ENCODE data around the gene NOTCH3.

Gene NOTCH3

DNA sequence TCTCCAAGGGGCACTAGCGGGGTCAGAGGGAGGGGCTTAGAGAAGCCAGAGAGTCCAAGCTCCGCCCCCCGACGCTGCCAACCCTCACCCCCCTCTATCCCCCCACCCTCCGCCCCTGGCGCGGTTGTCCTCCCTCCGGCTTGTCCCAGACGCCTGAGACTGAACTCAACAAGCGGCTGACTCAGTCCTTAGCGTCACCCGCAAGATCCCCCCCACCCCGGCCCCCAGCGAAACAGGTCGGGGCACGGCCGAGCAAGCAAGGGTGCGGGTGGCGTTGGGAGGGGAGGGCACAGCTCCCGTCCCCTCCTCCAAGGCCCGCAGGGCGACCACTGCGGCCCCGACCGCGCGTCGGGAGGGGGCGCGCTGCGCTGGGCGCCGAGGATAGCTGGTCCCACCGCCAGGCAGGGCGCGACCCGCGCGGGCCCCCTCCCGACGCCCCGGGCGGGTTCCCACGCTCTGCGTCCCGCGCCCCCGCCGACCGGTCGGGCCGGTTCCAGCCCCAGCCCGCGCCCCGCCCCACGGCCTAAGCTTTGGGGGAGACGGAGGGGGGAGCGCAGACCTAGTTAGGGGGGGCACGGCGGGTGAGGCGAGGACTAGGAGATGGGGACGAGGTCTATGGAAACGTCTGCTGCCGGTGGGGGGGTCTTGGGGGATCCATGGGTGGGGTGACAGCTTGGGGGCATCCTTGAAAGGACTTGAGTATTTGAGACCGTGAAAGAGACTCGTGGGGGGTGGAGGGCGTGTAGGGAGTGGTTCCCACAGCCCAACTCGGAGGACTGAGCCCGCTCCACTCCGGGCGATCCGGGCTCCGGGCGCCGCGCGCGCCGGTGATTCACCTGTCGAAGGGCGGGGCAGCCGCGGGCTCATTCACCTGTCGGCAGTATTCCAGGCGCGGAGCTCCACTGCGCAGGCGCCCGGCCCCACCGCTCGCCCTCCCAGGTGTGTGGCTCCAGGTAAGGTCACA lies 5.1 kb downstream of the NOTCH3 start:
- DNase-seq (ENCODE audit: low spot score) = peak; percentile 89

DNA sequence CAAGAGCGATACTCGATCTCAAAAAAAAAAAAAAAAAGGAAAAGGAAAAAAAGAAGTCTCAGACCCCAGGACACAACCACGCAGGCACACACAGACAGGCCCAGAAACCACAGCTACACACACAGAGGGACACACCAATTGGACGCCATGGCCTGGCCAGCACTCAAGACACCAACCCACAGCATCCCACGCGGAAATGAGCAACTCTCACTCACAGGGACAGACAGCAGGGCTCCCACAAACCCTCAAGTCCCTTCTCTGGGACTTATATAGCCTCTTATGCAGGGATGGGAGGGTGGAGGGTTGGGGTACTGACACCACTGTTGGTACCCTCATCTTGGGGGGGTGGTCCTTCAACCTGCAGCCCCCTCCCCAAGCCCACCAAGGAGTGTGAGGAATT lies 5.9 kb downstream of the NOTCH3 start:
- no peak for DNase-seq (ENCODE audit: low spot score)

DNA sequence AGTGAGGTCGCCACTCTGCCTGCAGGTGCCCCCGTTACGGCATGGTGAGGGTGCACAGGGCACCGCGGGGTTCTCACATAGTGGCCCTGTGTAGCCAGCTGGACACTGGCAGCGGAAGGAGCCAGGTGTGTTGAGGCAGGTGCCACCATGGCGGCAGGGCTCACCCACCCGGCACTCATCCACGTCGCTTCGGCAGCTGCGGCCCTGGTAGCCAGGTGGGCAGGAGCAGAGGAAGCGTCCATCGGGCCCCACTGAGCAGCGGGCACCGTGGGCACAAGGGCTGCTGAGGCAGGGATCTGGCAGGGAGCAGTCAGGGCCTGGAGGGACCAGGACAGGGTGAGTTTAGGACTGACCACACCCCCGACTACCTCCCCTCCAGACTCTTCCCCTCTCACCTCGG lies 8.8 kb downstream of the NOTCH3 start:
- DNase-seq (ENCODE audit: low spot score) = no peak

DNA sequence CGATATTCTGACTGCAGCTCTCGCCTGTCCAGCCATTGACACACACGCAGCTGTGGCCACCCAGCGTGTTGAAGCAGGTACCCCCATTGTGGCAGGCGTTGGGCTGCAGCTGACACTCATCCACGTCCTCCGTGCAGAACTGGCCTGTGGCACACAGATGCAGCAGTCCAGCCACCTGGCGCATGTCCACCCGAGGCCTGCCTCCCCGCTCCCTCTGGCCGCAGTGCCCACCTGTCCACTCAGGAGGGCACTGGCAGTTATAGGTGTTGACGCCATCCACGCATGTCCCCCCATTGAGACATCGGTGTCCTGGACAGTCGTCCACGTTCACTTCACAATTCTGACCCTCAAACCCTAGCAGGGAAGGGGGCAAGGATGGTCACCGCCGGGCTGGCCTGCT lies 9.3 kb downstream of the NOTCH3 start:
- no peak for DNase-seq (ENCODE audit: low spot score)

DNA sequence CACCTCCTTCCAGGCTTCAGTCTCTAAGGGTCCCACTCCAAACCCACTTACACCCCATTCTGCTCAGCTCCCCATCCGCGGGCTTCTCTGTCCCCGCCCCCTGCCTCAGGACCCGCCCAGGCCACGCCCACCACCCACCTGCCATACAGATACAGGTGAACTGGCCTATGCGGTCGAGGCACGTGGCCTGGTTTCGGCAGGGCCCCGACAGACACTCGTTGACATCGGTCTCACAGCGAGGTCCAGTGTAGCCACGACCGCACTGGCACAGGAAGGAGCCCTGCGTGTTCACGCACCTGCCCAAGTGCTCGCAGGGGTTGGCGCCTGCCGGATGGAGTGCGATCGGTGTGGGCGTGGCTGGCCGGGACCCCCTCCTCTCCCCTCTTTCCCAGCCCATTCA lies 11.9 kb downstream of the NOTCH3 start:
- no peak for DNase-seq (ENCODE audit: low spot score)

DNA sequence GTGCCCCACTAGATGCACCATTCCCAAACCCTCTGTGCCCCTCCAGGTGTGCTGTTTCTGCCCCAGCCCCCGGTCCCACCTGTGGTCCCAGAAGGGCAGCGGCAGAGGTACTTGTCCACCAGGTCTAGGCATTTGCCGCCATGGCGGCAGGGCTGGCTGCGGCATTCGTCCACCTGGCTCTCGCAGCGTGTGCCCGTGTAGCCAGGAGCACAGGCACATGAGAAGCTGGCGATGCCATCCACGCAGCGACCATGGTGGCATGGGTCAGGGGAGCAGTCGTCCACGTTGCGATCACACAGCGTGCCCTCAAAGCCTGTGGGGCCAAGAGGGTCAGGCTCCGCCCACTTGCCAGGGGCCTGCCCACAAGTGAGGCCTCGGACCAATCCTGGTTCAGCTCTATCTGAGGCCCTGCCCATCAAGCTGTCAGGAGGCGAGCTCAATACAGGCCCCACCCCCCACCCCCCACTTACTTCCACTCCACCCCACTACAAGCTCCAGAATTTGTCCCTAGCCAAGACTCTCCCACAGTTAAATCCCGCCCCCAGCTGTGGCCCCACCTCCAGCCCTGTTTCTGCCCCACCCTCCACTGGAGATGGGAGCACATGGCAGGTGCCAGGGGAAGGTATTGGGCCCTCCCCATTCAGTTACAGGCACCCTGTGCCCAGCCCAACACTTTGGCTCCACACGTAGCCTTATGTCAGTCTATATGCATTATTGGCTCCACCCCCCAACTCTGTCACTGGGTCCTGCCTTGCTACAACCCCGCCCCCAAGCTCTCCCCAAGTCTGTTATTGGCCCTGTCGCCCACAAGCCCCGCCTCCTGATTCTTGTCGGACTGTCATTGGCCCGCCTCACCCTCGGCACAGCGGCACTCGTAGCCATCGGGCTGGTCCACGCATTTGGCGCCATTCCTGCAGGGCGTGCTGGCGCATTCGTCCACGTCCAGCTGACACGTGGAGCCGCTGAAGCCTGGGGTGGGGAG lies 13.5 kb downstream of the NOTCH3 start:
- peak; percentile 74 for DNase-seq (ENCODE audit: low spot score)

DNA sequence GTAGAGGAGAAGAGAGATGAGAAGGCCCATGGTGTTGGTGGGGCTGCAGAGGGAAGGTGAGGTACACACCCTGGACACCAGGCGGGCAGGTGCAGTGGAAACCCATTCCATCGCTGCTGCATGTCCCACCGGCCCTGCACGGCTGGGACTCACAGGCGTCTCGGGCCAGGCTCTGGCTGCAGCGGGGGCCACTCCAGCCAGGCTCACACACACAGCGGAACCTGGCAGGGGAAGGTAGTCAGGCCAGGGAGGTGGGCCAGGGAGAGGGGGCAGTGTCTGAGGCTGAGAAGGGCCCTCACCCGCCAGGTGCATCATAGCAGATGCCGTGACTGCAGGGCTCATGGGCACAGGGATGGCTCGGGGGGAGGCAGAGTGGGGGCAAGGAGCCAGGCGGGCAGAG lies 15.6 kb downstream of the NOTCH3 start:
- DNase-seq (ENCODE audit: low spot score) = no peak

DNA sequence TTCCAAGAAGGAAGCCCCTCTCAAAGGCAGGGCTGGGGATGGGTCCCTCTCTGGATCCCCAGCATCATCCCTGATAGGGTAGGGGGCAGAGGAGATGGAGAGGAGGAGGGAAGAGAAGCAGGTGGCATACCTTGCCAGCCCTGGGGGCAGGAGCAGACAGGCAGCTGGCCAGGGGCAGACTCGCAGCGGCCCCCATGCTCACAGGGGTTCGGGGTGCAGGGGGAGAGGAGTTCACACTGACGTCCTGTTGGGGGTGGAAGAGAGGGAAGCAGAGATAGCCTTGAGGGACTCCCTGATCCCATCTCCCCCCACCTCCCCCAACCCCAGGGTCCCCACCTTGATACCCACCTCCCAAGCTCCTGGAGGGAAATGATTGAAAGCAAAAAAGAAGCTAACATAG lies 16.0 kb downstream of the NOTCH3 start:
- no peak for DNase-seq (ENCODE audit: low spot score)

DNA sequence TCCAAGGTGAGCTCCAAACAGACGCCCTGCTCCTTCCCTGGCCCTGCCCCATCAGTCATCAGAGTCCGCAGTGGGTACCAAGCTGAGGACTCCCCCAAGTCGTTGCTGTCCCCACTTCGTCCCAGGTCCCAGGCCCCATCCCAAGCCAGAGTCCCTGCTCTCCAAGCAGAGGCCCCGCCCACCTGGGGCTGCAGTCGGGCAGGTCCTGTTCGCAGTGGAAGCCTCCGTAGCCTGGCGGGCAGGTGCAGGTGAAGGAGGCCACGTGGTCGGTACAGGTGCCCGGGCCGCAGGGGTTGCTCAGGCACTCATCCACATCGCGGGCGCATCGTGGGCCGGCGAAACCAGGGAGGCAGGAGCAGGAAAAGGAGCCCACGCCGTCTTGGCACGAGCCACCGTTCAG lies 19.4 kb downstream of the NOTCH3 start:
- DNase-seq (ENCODE audit: low spot score) = no peak

DNA sequence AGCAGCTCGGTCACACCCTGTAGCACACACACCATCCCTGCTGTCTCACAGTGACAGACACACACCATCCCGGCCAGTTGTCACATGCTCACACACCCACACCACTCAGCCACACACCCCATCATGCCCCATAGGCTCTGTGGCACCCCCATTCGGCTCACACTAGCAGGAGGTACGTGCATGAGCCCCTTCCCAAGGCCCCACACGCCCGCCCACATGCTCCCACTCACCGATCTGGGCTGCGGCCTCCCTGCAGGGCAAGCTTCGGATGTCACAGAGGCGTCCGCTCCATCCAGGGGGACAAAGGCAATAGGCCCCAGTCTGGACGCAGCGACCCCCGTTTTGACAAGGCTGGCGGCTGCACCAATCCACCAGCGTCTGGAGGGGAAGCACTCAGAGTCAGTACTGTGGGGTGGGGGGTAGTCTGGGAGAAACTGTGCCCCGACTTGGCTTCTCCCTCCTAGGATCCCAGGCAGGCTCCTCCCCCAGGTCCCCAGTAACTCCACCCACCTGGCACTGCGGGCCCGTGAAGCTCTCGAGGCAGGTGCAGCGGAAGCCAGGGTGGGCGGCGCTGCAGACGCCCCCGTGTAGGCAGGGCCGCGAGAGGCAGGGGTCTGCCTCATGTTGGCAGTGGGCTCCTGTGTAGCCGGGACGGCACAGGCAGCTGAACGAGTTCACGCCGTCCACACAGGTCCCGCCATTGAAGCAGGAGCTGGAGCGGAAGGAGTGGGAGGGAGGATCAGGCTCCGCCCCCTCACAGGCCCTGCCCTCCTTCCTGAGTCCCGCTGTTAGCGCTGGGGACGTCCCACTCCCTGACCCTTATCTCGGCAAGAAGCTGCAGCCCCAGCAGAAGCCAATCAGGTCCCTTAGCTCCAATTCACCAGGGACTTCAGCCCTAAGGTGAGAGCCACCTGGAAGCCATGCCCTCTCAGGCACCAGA lies 20.1 kb downstream of the NOTCH3 start:
- DNase-seq (ENCODE audit: low spot score) = peak; percentile 56

DNA sequence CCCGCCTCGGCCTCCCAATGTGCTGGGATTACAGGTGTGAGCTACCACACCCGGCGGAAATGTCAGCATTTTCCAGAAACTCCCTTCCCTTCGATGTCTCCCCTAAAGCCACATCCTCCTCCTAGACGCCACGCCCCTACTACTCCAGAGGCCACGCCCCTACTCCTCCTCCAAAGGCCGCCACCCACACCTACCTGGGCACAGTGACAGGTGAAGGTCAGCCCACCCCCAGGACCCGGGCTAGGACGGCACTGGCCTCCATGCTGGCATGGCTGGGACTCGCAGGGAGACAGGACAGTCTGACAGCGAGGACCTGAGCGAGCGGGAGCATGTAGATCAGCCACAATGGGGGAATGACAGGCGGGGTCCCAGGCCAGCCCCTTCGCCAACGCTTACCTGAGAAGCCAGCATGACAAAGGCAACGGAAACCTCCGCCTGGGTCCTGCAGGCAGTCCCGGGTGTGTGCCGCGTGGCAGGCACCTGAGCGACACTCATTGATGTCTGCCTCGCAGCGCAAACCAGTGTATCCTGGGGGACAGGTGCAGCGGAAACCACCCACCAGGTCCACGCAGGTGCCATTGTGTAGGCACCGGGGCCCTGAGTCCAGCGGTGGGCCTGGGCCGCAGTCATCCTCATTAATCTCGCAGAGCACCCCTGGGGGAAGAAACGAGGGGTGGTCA lies 22.0 kb downstream of the NOTCH3 start:
- DNase-seq (ENCODE audit: low spot score) = no peak

DNA sequence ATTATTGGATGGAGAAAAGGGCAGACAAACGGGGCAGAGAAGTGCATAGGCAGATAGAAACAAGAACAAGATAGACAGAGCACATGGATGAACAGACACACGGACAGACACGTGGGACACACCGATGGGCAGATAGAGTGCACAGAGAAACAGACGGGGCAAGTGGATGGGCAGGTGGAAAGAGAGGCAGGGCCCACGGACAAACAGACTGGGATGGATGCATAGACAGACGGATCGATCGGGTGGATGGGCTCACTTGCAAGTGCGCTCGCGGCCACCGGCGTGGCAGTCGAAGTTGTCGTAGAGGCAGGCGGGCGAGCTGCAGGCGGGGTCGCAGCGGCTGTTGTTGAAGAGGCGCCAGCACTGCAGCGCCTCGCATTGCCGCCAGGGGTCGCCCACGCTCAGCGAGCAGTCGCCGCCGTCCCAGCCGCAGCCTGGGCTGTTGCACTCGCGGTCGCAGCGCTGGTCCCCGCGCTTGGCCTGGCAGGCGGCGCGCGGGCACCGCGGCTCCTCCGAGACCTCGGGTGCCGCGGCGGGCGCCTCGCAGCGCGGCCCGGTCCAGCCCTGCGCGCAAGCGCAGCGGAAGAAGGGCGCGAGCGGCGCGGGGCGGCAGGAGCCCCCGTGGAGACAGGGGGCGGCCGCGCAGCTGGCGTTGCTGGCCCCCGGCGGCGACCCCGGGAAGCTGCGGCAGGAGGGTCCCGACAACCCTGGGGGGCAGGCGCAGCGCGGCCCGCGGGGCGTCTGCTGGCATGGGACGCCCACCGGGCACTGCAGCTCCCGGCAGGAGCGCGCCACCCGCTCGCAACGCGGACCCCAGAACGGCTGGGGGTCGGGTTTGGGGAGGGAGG lies 23.3 kb downstream of the NOTCH3 start:
- peak; percentile 93 for DNase-seq (ENCODE audit: low spot score)

DNA sequence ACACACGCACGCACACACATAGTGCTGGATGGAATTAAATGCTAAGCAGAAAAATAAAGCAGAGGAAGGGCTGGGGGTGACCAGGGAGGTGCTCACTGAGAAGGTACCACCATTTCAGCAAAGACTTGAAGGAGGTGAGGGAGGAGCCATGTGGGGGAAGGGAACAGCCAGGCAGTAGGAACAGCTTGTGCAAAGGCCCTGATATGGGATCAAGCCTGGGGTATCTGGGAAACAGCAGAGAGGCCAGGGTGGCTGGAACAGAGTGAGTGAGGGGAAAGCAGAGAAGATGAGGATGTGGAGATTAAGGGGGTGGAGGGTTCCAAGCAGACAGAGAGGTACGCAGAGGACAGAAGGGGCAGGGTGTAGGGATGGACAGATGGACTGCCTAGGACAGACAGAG lies 25.2 kb downstream of the NOTCH3 start:
- no peak for DNase-seq (ENCODE audit: low spot score)

DNA sequence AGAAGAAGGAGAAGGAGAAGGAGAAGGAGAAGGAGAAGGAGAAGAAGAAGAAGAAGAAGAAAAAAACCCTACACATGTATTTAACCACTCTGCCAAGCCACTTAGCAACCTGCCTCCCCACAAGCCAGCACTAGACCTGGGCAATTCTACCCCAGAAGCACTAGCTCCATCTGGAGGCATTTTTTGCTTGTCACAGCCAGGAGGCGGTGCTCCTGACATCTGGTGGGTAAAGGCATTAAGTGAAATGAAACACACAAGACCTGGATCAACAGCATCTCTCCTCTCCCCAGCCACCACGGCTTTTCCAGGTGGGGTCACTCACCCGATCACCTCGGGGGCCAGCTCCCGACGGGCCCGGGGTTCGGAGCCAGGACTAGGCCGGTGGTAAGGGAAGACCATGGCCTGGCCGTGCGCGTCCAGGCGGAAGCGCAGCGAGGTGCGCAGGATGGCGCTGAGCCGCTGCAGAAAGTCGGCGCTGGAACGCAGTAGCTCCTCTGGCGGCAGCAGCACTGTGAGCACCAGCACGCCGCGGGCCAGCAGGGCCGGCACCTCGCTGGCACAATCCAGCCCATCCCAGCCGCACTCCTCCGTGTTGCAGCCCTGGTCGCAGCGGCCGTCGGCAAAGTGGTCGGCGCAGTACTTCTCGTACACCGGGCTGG lies 26.9 kb downstream of the NOTCH3 start:
- no peak for DNase-seq (ENCODE audit: low spot score)

DNA sequence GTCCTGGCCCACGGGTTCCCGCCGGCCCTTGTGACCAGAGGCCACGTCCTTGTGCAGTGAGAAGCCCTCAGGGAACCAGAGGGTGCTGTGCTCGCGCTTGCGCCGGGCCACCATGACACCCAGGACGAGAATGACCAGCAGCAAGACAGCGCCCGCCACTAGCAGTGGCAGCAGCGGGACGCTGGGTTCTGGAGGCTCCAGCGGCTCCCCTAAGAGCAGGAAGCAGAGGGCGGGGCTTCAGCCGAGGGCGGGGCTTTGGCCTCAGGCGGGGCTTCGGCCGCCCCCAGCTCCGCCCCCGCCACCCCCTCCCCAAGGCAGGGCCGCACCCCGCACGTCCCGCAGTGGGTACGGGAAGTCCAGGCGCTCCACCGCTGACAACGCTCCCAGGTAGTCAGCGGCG lies 30.4 kb downstream of the NOTCH3 start:
- DNase-seq (ENCODE audit: low spot score) = peak; percentile 91

DNA sequence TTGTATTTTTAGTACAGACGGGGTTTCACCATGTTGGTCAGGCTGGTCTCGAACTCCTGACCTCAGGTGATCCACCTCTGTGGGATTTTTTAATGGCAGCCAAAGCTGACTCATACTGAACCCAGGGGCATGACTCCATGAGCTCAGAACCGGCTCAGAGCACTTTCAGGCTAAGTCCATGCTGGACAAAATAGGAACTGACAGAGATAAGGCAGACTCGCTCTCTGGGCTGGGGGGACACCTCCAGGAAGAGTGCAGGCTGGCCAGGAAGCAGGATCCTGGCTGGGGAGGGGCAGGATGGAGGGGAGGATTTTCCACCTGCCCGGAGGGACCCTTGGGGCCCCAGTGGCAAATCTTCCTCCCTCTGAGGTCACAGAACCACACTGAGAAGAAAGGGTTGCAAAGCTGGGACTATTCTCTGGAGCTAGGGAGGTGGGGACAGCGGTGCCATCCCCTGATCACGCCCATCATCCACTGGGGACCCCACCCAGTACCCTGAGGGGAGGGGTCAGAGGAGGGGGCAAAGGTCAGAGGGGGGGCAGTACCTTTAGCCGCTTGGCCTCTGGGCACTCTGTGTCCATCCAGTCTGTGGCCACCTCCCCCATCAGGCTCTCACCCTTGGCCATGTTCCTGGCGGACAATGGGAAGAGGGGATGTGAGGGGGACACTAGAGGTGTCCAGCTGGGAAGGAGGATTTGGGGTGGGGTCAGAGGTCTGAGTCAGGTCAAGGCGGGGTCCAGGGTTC lies 31.1 kb downstream of the NOTCH3 start:
- DNase-seq (ENCODE audit: low spot score) = no peak

DNA sequence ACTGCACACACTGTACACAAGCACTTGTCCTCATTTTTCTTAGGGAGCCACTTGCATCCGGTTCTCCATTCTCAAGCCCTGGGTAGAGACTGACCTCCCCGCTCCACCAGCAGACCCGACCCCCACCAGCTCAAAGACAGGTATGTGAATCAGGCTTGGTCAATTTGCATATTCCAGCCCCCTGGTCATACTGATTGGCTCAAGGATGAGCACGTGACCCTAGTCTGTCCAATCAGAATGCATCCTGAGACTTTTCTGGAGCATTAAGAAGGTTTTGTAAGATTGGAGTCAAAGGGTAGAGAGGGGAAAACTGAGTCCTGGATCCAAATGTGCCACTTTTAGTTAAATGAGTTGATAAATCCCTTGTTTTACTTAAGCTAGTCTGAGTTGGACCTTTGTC lies 34.1 kb downstream of the NOTCH3 start:
- peak; percentile 43 for DNase-seq (ENCODE audit: low spot score)

DNA sequence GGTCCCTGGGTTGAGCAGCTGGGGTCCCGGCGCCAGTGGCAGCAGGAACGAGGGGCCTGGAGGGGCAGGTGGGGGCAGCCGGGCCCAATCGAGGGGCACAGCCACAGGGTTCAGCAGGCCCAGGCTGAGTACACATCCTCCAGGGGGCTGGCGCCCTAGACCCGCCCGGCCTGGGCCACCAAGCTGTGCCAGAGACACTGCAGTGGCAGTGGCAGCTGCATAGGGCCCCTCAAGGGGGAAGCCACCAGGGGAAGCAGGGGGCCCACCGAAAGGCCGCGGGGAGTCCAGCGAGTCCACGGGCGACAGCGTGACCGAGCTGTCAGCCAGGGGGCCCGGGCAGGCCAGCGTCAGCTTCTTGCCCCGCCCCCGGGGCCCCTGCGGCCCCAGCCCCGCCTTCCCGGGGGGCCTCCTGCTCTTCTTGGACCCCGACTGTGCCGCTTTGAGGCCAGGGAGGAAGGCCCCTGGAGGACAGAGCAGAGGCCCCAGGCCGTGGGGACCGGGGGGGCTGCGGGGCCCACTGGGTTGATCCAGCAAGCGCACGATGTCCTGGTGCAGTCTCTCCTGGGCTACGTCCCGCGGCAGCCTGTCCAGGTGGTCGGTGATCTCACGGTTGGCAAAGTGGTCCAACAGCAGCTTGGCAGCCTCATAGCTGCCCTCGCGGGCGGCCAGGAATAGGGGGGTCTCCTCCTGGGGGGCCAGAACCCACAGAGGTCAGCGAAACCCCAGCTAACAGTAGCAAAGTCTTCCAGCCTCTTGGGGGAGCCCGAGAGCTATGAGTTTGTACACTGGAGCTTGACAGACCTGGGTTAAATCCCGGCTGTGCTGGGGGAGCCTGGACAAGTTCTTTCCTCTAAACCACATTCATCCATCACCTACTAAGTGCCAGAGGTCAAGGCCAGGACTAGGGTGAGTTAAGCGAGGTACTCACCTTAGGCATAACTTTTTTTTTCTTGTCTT lies 39.5 kb downstream of the NOTCH3 start:
- DNase-seq (ENCODE audit: low spot score) = peak; percentile 48

All from iPS-NIHi11 (cell line).